ENCODE data around the gene GPR25. TPM values are rescaled to one million over a fixed set of nuclear protein-coding genes. Genes with fewer than 3 reads are reported as not detected.

The GPR25 gene
- polyA plus RNA-seq, 1 donor: 0.16 TPM

Other genes with a start within 250 kb of the GPR25 start
- 22.9 TPM for gene DDX59, start 203.1 kb upstream of the GPR25 start, polyA plus RNA-seq
- gene CAMSAP2, start 134.1 kb upstream of the GPR25 start, polyA plus RNA-seq: 17.9 TPM
- gene INAVA, start 21.9 kb downstream of the GPR25 start, polyA plus RNA-seq: 101 TPM
- gene KIF21B, start 150.7 kb downstream of the GPR25 start, polyA plus RNA-seq: 1.5 TPM
- gene CACNA1S, start 239.4 kb downstream of the GPR25 start, polyA plus RNA-seq: 0.15 TPM

Measured in large intestine (tissue), 1 donor.